ENCODE data around the gene SLC6A13. TPM values are rescaled to one million over a fixed set of nuclear protein-coding genes. Genes with fewer than 3 reads are reported as not detected.

Gene SLC6A13
- total RNA-seq, 4 donors from 2014 or later, result 0.46 to 1.2 TPM; not detected in 2

GRCh38 chr12:196436-196835, 66.2 kb downstream of the SLC6A13 start:
- Histone ChIP-seq H3K27ac (no peak overlapping the region), H3K36me3 (no peaks in the 10 kb centered on the region), H3K4me3 (no peak overlapping the region), H3K9me3 (no peaks in the 10 kb centered on the region), H3K4me1 (no peaks in the 10 kb centered on the region), H3K27me3 (no peaks in the 10 kb centered on the region)
- no peak for DNase-seq
- TF ChIP-seq, protein P1, sequence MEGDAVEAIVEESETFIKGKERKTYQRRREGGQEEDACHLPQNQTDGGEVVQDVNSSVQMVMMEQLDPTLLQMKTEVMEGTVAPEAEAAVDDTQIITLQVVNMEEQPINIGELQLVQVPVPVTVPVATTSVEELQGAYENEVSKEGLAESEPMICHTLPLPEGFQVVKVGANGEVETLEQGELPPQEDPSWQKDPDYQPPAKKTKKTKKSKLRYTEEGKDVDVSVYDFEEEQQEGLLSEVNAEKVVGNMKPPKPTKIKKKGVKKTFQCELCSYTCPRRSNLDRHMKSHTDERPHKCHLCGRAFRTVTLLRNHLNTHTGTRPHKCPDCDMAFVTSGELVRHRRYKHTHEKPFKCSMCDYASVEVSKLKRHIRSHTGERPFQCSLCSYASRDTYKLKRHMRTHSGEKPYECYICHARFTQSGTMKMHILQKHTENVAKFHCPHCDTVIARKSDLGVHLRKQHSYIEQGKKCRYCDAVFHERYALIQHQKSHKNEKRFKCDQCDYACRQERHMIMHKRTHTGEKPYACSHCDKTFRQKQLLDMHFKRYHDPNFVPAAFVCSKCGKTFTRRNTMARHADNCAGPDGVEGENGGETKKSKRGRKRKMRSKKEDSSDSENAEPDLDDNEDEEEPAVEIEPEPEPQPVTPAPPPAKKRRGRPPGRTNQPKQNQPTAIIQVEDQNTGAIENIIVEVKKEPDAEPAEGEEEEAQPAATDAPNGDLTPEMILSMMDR (IDR thresholded peaks at IDR 0.05), result no peak
- intact Hi-C loops (cut with DNase I; ENCODE audit: low total_unique reads), result no loop called here

GRCh38 chr12:195951-196350, 66.7 kb downstream of the SLC6A13 start:
- H3K4me3 ChIP-seq, result no peak overlapping the region
- H3K36me3 ChIP-seq, result no peaks in the 10 kb centered on the region
- H3K27ac ChIP-seq, result no peak overlapping the region
- no peaks in the 10 kb centered on the region for H3K4me1 ChIP-seq
- no peak for TF ChIP-seq POLR2A (IDR thresholded peaks at IDR 0.05)
- TF ChIP-seq, protein P1 (IDR thresholded peaks at IDR 0.05), result no peak
- no peaks in the 10 kb centered on the region for H3K9me3 ChIP-seq
- no peak for DNase-seq
- H3K27me3 ChIP-seq, result no peaks in the 10 kb centered on the region
- intact Hi-C loops (cut with DNase I; ENCODE audit: low total_unique reads), result no loop called here

DNA sequence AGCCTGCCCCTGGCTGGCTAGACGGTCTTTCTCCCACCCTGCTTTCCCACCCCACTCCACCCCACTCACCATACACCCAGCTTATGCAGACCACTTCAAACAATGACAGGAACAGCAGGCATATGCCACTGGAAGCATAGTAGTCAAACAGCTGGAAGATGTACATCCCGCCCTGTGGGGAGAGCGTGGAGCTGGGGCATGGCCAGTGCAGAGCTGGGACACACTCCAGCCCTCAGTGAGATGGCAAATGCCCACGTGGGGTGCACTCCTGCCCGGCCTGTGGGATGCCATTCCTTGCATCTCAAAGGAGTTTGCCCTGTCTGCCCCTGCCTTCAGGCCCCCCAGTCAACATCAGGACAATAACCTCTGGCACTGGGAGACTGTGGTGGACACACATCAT, 67.5 kb downstream of the SLC6A13 start:
- Histone ChIP-seq H3K36me3 (no peaks in the 10 kb centered on the region), H3K4me3 (no peak overlapping the region), H3K27ac (no peak overlapping the region), H3K9me3 (no peaks in the 10 kb centered on the region), H3K27me3 (no peaks in the 10 kb centered on the region), H3K4me1 (no peaks in the 10 kb centered on the region)
- TF ChIP-seq, protein P1 (IDR thresholded peaks at IDR 0.05), result no peak
- no peak for TF ChIP-seq POLR2A (IDR thresholded peaks at IDR 0.05)
- no peak for DNase-seq
- intact Hi-C loops (cut with DNase I; ENCODE audit: low total_unique reads), result no loop called here

- Histone ChIP-seq H3K36me3 (no peaks in the 10 kb centered on the region), H3K27ac (no peak overlapping the region), H3K4me1 (no peaks in the 10 kb centered on the region), H3K27me3 (no peaks in the 10 kb centered on the region), H3K9me3 (no peaks in the 10 kb centered on the region), H3K4me3 (no peak overlapping the region)
- DNase-seq, result no peak
- intact Hi-C loops (cut with DNase I; ENCODE audit: low total_unique reads), result no loop called here
- TF ChIP-seq, protein P1 (IDR thresholded peaks at IDR 0.05), result no peak
- TF ChIP-seq POLR2A (IDR thresholded peaks at IDR 0.05), result no peak
Observed at GRCh38 chr12:194276-194675, 68.4 kb downstream of the SLC6A13 start.

GRCh38 chr12:193261-193660, 69.4 kb downstream of the SLC6A13 start:
- Histone ChIP-seq H3K27me3 (no peaks in the 10 kb centered on the region), H3K4me1 (no peaks in the 10 kb centered on the region), H3K27ac (no peak overlapping the region), H3K4me3 (no peak overlapping the region), H3K9me3 (no peaks in the 10 kb centered on the region), H3K36me3 (no peaks in the 10 kb centered on the region)
- no peak for DNase-seq
- TF ChIP-seq, protein P1 (IDR thresholded peaks at IDR 0.05), result no peak
- no peak for TF ChIP-seq POLR2A (IDR thresholded peaks at IDR 0.05)
- intact Hi-C loops (cut with DNase I; ENCODE audit: low total_unique reads), result no loop called here

Measured in uterus (tissue), 4 donors.